Activated CD8-positive, alpha-beta memory T cell treated with anti-CD3 and anti-CD28 coated beads, Interleukin-2, amount 10 ng/mL, durations not matched to agents 7 days and 5 days (primary cell): Measurements from ENCODE around the gene GNMT. TPM values are rescaled to one million over a fixed set of nuclear protein-coding genes. Genes with fewer than 3 reads are reported as not detected.

Experiments
- ATAC-seq: fragments of 150-1000 bp; cut with Tn5 transposase; one replicate; pipeline ENCODE4 v1.10.0; 2021; ENCODE audit warnings: moderate library complexity
- CTCF ChIA-PET: fragments of 350-600 bp; sonication (Branson Sonifier 250); formaldehyde crosslinking; loops from one replicate; lab custom pipeline; 2021; ENCODE audit warnings: antibody characterized with exemption; lab: Charles Lee
- DNase-seq: peaks from one replicate; pipeline ENCODE4 v3.0.0-alpha.2; 2020
- H3K27ac Mint-ChIP-seq: one replicate; pipeline ENCODE4 v1.8.0; 2021; ENCODE audit warnings: mild to moderate bottlenecking, mixed read lengths
- H3K27me3 Mint-ChIP-seq: one replicate; pipeline ENCODE4 v1.8.0; 2021; ENCODE audit warnings: mixed read lengths
- H3K36me3 Mint-ChIP-seq: one replicate; pipeline ENCODE4 v1.8.0; 2021; ENCODE audit warnings: mild to moderate bottlenecking, mixed read lengths
- H3K4me1 Mint-ChIP-seq: one replicate; pipeline ENCODE4 v1.8.0; 2021; ENCODE audit warnings: mixed read lengths
- H3K4me3 Mint-ChIP-seq: one replicate; pipeline ENCODE4 v1.8.0; 2021; ENCODE audit warnings: mild to moderate bottlenecking, moderate library complexity, mixed read lengths
- H3K9me3 Mint-ChIP-seq: one replicate; pipeline ENCODE4 v1.8.0; 2022; ENCODE audit warnings: low read depth, mixed read lengths
- total RNA-seq, 2 experiments: library from RNA; stranded (reverse); gene quantifications; one replicate each; pipeline ENCODE4 v1.2.3, GENCODE V29; 2021

The GNMT gene
- total RNA-seq, 2 experiments from 2014 or later: 0.26 to 0.70 TPM

DNA sequence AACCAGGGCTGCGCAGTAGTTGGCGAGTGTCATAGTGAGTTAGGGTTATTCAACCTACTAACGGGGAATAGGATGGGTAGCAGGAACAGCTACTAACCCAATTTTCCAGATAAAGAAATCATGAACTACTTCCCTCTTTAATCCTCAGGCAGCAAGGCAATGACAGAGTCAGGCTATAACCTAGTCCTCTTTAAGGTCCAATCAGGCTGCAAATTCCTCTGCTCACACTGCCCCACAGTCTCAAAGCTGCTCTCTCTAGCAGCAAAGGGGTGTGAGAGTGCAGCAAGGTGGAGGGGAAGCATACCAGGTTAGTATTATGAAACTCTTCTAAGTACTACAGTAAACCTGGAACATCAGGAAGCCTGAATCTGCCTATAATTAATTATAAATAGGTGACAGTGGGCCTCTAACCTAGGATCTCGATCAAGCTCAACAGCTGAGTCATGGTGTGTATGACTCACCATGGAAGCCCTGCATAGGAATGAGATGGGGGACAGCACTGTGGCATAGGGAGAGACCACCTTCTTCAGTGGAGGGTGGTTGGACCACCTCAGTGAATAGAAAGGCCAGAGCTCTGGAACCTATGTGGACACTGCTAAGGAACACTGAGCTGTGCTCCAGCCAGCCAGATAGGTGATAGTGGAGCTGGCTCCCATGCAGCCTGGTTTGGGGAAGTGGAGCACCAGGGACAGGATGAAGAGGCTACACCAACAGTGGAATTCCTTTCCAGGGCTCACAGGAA is 10.5 kb downstream of the GNMT start:
- Mint-ChIP-seq H3K27ac (no peak overlapping the region), H3K27me3 (no peaks in the 10 kb centered on the region), H3K9me3 (no peaks in the 10 kb centered on the region), H3K4me3 (no peak overlapping the region), H3K36me3 (peaks cover 4% of the 10 kb centered on the region), H3K4me1 (peaks cover 9% of the 10 kb centered on the region)
- no peak for DNase-seq
- CTCF ChIA-PET: interaction anchor here (1.3 kb wide), 1 partner anchor 173 kb away, joined by 3 read pairs; no protein-coding TSS in a partner anchor
- ATAC-seq: no peak

DNA sequence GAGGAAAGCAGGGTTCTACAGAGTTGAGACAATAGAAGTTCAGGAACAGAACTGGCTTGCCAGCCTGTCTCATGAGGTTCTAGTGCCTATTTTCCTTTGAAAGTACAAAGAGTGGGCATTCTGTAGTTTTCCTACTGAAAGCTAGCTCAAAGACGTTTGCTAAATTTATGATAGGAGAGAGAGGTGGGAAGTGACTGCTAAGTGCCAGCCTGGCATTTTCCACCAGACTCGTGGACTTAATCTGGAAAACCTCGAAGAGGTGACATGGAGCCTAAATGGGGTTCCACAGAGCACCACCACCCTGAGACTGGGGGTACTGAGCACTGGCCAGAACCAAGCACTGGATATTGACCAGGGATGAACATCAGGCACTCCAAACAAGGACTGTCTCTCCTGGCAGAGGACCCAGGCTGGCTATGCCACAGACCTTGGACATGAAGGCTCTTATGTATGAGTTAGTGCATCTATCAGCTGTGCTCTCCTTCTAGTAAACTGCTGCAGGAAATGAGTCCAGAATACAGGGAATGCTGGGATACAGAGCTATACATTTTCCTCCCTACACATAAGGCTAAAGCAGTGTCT is 11.3 kb downstream of the GNMT start:
- no peak for ATAC-seq
- no peak overlapping the region for H3K27ac Mint-ChIP-seq
- DNase-seq: no peak
- CTCF ChIA-PET: interaction anchor here (1.3 kb wide), 1 partner anchor 172 kb away, joined by 3 read pairs; no protein-coding TSS in a partner anchor
- no peaks in the 10 kb centered on the region for H3K9me3 Mint-ChIP-seq
- H3K4me3 Mint-ChIP-seq: no peak overlapping the region
- no peaks in the 10 kb centered on the region for H3K27me3 Mint-ChIP-seq
- peaks cover 7% of the 10 kb centered on the region for H3K36me3 Mint-ChIP-seq
- H3K4me1 Mint-ChIP-seq: peaks cover 15% of the 10 kb centered on the region

DNA sequence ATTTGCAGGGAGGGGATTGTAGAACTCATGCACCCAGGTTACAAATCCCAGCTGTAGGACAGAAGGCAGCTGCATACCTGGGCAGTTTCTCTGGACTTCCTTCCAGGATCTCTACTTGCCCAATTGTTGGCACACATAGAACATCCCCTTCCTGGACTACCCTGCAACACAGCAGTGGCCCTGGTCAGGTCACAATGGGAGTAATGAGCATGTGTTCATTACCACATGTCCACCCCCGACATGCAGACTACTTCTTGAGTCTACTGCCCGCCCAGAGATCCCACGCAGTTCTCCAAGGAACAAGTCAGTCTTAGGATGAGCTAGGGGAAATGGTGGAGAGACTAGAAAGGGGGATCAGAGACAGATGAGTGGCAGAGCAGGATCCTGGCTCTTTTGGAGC is 13.4 kb downstream of the GNMT start:
- no peak overlapping the region for H3K27ac Mint-ChIP-seq
- H3K4me3 Mint-ChIP-seq: no peak overlapping the region
- no peaks in the 10 kb centered on the region for H3K27me3 Mint-ChIP-seq
- H3K4me1 Mint-ChIP-seq: peaks cover 24% of the 10 kb centered on the region
- ATAC-seq (no peak), DNase-seq (no peak)
- CTCF ChIA-PET: no interaction called here
- H3K36me3 Mint-ChIP-seq: peaks cover 15% of the 10 kb centered on the region
- no peaks in the 10 kb centered on the region for H3K9me3 Mint-ChIP-seq

DNA sequence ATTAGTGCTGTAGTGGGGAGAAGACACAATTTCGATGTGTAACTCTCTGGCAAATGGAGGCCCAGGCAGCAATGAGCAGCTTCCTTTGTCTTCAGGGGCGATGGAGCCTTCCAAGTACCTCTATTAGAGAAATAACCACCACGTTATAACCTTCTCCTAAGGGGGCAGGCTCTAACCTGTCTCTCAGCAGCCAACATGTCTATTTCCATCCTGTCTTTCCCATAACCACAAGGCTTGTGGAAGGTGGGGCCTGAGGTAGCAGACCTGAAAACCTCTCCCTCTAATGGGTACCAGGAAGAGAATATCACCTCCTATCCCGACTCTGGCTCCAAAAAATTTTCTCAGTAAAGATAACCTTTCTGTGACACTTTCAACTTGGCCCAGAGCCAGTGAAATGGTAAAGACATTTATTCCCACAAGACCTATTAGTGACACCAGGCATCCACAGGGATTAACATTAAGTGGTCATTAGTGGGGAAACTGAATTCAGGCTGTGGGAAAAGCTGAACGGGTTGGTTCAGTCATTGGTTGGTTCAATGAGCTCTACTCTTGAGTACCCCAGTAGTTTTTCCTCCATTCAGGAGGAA is 14.5 kb downstream of the GNMT start:
- DNase-seq (no peak), ATAC-seq (no peak)
- H3K4me3 Mint-ChIP-seq: no peak overlapping the region
- no peak overlapping the region for H3K27ac Mint-ChIP-seq
- peaks cover 15% of the 10 kb centered on the region for H3K36me3 Mint-ChIP-seq
- CTCF ChIA-PET: interaction anchor here (1.0 to 1.5 kb wide), 2 partner anchors 11 to 169 kb away, joined by 3 to 7 read pairs; no protein-coding TSS in a partner anchor
- no peaks in the 10 kb centered on the region for H3K27me3 Mint-ChIP-seq
- peaks cover 35% of the 10 kb centered on the region for H3K4me1 Mint-ChIP-seq
- H3K9me3 Mint-ChIP-seq: no peaks in the 10 kb centered on the region

DNA sequence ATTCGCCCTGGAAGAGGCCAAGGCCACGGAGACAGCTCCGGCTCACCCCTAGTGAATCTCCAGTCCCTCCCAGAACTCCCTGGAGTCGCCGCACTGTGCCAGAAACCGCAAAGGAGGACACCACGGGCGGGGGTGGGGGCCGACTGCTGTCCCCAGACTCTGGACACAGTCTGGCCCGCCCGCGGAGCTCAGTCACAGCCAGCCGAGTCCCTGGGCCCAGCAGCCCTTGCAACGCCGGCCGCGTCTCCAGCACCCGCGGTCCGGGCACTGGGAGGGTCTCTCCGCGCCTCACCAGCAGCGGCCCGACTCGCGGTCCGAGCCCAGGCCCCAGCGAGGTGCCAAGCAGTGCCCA is 17.9 kb downstream of the GNMT start:
- ATAC-seq: no peak
- Mint-ChIP-seq H3K9me3 (no peaks in the 10 kb centered on the region), H3K4me3 (peak overlapping the region; percentile 84), H3K36me3 (peaks cover 13% of the 10 kb centered on the region), H3K27me3 (no peaks in the 10 kb centered on the region), H3K4me1 (peaks cover 38% of the 10 kb centered on the region), H3K27ac (peak overlapping the region; percentile 87)
- CTCF ChIA-PET: interaction anchor here (1.0 to 2.8 kb wide), 10 partner anchors 32 to 431 kb away, joined by 3 to 16 read pairs (median 4); partner anchors contain the start of genes CNPY3, KLHDC3 and MEA1
- no peak for DNase-seq

DNA sequence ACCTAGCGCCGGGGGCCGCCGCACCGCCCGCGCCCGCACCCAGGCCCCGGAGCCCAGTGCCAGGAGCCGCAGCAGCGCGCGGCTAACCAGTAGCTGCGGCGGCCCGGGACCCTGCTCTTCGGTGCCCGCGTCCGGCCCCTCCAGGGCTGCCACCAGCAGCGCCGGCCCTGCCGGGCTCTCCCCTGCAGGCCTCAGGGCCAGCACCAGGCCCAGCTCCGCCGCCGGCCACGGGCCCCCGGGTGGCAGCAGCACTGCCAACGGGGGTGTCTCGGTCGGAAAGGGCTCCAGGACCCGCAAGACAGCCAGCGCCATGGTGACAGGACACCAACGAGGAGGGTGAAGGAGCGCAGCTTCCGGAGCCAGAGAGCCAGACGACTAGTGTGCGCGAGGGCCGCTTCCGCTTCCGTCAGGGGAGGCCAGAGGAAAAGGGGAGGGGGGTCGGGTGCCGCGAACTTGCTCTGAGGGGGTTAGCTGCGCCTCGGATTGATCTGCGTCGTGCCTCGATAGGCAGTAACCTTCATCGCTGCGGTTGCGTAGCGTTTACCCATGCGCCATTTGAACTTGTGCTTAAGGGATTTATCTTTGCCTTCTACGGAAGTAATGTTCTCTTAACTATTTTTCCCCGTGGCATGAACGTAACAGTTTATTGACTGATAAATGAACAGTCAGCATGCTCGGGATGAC is 18.4 kb downstream of the GNMT start, which contains the start of gene PEX6:
TSS of gene PEX6 (minus strand) at position 343 of the 684 bp plus-strand sequence. CDS start at position 312, 31 bp downstream.
- Mint-ChIP-seq H3K27me3 (no peaks in the 10 kb centered on the region), H3K9me3 (no peaks in the 10 kb centered on the region), H3K27ac (peak within 1 kb of the TSS; percentile 97), H3K4me3 (peak within 1 kb of the TSS; percentile 84), H3K4me1 (peaks cover 43% of the 10 kb centered on the region), H3K36me3 (peaks cover 13% of the 10 kb centered on the region)
- peak; percentile 95 for ATAC-seq
- DNase-seq: peak; percentile 98
- CTCF ChIA-PET: interaction anchor here (0.8 to 2.8 kb wide), 12 partner anchors 9 to 431 kb away, joined by 3 to 16 read pairs (median 4); partner anchors contain the start of genes CNPY3, KLHDC3 and MEA1

DNA sequence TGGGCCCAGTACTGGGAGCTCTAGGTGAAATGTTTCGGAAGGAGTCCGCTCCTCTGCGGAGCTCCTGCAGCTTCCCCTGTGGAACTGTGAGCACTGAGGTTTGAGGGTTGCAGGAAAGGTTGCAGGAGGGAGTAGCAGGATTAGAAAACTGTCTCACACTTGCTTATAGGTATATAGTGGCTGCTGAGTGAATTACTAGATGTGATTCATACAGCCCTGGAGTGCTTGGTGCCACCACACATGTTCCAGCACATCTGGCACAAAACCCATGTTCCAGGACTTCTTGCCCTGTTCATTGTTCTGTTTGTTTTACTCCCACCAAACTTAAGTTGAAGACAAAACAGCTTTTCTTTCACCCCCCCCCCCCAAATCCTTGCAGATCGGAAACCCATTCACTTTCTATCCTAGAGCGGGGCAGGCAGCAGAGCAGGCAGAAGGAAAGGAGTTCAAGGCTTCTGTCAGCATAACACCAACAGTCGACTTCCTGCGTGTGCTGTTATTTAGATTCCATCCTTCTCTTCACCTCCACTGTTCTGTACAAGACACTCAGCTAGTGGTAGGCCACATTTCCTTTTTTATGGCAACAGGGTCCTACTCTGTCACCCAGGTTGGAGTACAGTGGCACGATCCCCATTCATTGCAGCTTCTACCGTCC is 19.1 kb downstream of the GNMT start:
- H3K27me3 Mint-ChIP-seq: no peaks in the 10 kb centered on the region
- DNase-seq (no peak), ATAC-seq (peak; percentile 4)
- H3K4me1 Mint-ChIP-seq: peaks cover 44% of the 10 kb centered on the region
- peaks cover 13% of the 10 kb centered on the region for H3K36me3 Mint-ChIP-seq
- CTCF ChIA-PET: interaction anchor here (0.8 to 2.8 kb wide), 12 partner anchors 9 to 432 kb away, joined by 3 to 16 read pairs (median 4); partner anchors contain the start of genes CNPY3, KLHDC3 and MEA1
- H3K9me3 Mint-ChIP-seq: no peaks in the 10 kb centered on the region
- H3K4me3 Mint-ChIP-seq: peak overlapping the region; percentile 84
- peak overlapping the region; percentile 97 for H3K27ac Mint-ChIP-seq

DNA sequence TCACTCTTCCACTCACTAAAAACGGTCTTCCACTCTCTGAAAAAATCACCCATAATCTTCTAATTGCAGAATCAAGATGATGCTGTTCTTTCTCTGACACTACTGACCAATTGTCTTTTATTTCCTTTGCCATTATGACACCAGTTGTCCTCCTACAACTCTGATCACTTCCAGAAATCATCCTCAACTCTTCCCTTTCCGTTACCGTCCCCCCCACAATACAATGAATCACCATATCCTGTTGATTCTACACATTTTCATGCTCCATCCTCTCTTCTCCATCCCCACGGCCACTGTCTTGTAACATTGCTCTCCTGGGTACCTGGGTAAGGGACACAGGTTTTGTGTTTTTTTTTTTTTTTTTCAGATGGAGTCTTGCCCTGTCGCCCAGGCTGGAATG is 21.3 kb downstream of the GNMT start:
- Mint-ChIP-seq H3K9me3 (no peaks in the 10 kb centered on the region), H3K27me3 (no peaks in the 10 kb centered on the region), H3K36me3 (peaks cover 9% of the 10 kb centered on the region), H3K4me3 (no peak overlapping the region), H3K4me1 (peaks cover 48% of the 10 kb centered on the region), H3K27ac (no peak overlapping the region)
- CTCF ChIA-PET: interaction anchor here (0.7 to 1.4 kb wide), 2 partner anchors 33 to 162 kb away, joined by 3 read pairs; no protein-coding TSS in a partner anchor
- no peak for ATAC-seq
- DNase-seq: no peak

DNA sequence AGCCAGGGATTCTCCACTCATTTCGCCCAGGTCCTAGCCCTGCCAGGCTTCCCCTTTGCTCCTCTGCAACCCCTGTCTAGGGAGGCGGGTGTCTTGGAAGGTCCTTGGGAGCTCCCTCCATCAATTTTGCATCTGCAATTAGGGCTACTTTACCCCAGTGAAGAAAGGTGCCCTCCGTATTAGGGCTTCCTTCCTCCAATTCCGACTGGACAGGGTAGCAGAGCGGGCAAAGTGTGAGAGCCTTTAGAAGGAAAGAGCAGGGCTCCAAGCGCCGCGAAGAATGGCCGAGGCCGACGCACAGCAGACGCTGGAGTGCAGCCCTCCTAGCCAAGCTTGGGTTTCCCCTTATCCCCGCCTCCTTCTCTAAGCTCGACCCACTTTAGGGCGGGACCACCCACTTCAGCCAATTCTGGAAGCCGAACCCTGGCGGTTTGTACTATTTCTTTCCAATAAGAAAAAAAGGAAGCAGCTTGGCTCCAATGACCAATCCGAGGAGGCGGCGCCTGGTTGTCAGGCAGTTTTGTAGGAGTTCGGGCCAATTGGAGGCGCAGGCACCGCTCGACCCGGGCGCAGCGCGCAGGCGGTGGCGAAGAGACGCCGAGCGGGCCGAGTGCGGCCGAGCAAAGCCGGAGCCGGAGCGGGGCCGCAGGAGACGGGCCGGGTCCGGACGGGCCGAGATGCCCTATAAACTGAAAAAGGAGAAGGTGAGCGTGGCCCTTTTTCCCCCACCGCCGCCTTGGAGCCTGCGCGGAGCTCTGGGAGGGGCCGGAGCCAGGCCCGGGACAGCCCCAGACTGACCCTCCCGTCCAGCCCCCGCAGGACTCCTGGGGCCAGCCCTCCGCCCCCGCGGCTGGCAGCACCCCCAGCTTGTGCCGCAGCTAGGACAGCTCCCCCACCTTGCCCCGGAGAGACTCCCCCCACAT is 23.7 kb downstream of the GNMT start, which contains the start of gene PPP2R5D:
TSS of gene PPP2R5D (plus strand) at position 570 of the 923 bp plus-strand sequence. CDS start at position 678, 108 bp downstream.
- DNase-seq: peak; percentile 99
- no peaks in the 10 kb centered on the region for H3K27me3 Mint-ChIP-seq
- peaks cover 5% of the 10 kb centered on the region for H3K36me3 Mint-ChIP-seq
- H3K4me3 Mint-ChIP-seq: peak within 1 kb of the TSS; percentile 86
- CTCF ChIA-PET: interaction anchor here (1.0 to 1.5 kb wide), 11 partner anchors 10 to 159 kb away, joined by 3 to 7 read pairs (median 4); partner anchors contain the start of genes CNPY3, CUL7, KLC4 and KLHDC3
- H3K27ac Mint-ChIP-seq: peak within 1 kb of the TSS; percentile 88
- peak; percentile 96 for ATAC-seq
- no peaks in the 10 kb centered on the region for H3K9me3 Mint-ChIP-seq
- peaks cover 46% of the 10 kb centered on the region for H3K4me1 Mint-ChIP-seq

DNA sequence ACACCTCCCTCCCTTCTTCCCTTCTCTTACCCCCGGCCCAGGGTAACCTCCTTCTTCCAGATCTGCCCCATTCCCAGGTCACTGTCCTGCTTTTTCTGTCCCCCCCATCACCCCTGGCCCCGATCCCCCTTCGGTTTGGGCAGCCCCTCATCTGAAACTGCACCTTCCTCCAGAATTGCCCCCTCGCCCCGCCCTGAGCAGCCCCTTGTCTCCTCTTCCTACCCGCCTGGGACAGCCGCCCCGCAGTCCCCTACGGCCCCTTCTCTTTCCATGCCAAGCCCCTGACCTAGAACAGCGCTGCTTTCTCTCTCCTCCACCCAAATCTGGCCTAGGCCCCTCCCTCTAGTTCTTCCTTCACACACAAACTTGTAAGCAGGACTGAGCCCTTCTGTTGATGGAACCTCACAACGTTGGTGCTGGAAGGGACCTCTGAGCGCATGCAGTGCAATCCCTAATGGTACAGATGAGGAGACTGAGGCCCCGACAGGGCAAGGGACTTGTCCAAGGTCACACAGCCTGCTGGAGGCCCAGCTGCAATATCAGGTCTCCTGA is 24.4 kb downstream of the GNMT start:
- CTCF ChIA-PET: interaction anchor here (1.2 to 1.4 kb wide), 5 partner anchors 11 to 158 kb away, joined by 3 to 7 read pairs (median 4); partner anchors contain the start of genes CNPY3 and CUL7
- Mint-ChIP-seq H3K9me3 (no peaks in the 10 kb centered on the region), H3K36me3 (peaks cover 5% of the 10 kb centered on the region), H3K4me1 (peaks cover 39% of the 10 kb centered on the region), H3K27me3 (no peaks in the 10 kb centered on the region), H3K27ac (peak overlapping the region; percentile 78), H3K4me3 (peak overlapping the region; percentile 86)
- ATAC-seq (no peak), DNase-seq (peak; percentile 49)
